B cell (primary cell): Measurements from ENCODE around the gene NLGN1. TPM values are rescaled to one million over a fixed set of nuclear protein-coding genes. Genes with fewer than 3 reads are reported as not detected.

ENCODE experiments used
- ATAC-seq: fragments of 200-7000 bp; cut with Tn5 transposase; one replicate; pipeline ENCODE4 v1.10.0; 2021; ENCODE audit warnings: low read depth, mild to moderate bottlenecking, moderate number of reproducible peaks, moderate library complexity
- CTCF ChIA-PET: fragments of 350-600 bp; sonication (Branson Sonifier 250); formaldehyde crosslinking; loops from one replicate; lab custom pipeline; 2021; ENCODE audit warnings: antibody characterized with exemption, inconsistent platforms; lab: Charles Lee
- POLR2A ChIA-PET: fragments of 350-600 bp; sonication (Branson Sonifier 250); formaldehyde crosslinking; loops from one replicate; lab custom pipeline; 2021; ENCODE audit warnings: antibody characterized with exemption; lab: Charles Lee
- DNase-seq: peaks from one replicate; pipeline ENCODE4 v3.0.0; 2013
- H2AFZ ChIP-seq: 2 replicates; pipeline ENCODE4 v1.6.1; 2012; ENCODE audit warnings: mild to moderate bottlenecking, low read depth, low read length; ENCODE audit not compliant: insufficient read depth, poor library complexity, severe bottlenecking
- H3K27ac ChIP-seq, 2 donors: 1 replicate in 1 of 2; 2 replicates in 1 of 2; pipeline ENCODE4 v1.5.1; 2012 to 2013; ENCODE audit warnings: low read length in 2 of 2, mild to moderate bottlenecking in 2 of 2, moderate library complexity in 1 of 2
- H3K27me3 ChIP-seq, 4 experiments: fragments of 200-600 bp in 1 of 4; sonication (generic) in 1 of 4; replicated peaks in 1 of 4; 1 replicate in 2 of 4; 2 replicates in 2 of 4; pipeline versions ENCODE4 v1.6.1 to v1.7.0; 2013 to 2016; ENCODE audit warnings: low read length in 3 of 4, mild to moderate bottlenecking in 2 of 4, mixed read lengths in 1 of 4, moderate library complexity in 1 of 4; ENCODE audit not compliant: insufficient read depth in 4 of 4, control insufficient read depth in 3 of 4; ENCODE audit errors: control extremely low read depth in 1 of 4
- H3K36me3 ChIP-seq, 2 experiments: replicated peaks in 1 of 2; 1 replicate in 1 of 2; 2 replicates in 1 of 2; pipeline versions ENCODE4 v1.6.1 to v1.7.1; 2013; ENCODE audit warnings: low read length in 1 of 2; ENCODE audit not compliant: insufficient read depth in 2 of 2, control insufficient read depth in 1 of 2; ENCODE audit errors: control extremely low read depth in 1 of 2, extremely low read depth in 1 of 2
- H3K4me1 ChIP-seq, 2 donors: fragments of 200-600 bp in 1 of 2; sonication (generic) in 1 of 2; 1 replicate in 1 of 2; 2 replicates in 1 of 2; pipeline versions ENCODE4 v1.5.1 to v1.6.1; 2013 to 2017; ENCODE audit warnings: low read length in 2 of 2; ENCODE audit not compliant: control insufficient read depth in 2 of 2, insufficient read depth in 2 of 2
- H3K4me2 ChIP-seq: replicated peaks from 2 replicates; pipeline ENCODE3; 2012; ENCODE audit warnings: mild to moderate bottlenecking, low read depth, low read length; ENCODE audit not compliant: poor library complexity, severe bottlenecking
- H3K4me3 ChIP-seq, 5 experiments: fragments of 200-600 bp in 1 of 5; sonication (generic) in 1 of 5; 1 replicate in 3 of 5; 2 replicates in 2 of 5; pipeline versions ENCODE4 v1.5.1 to v1.7.0; 2011 to 2016; ENCODE audit warnings: low read length in 4 of 5, mild to moderate bottlenecking in 4 of 5, low read depth in 2 of 5, control low read depth in 1 of 5, moderate library complexity in 1 of 5; ENCODE audit not compliant: insufficient read depth in 1 of 5; ENCODE audit errors: control extremely low read depth in 1 of 5, extremely low read depth in 1 of 5
- H3K79me2 ChIP-seq: fragments of 200-600 bp; sonication (generic); one replicate; pipeline ENCODE4 v1.6.0; 2016; ENCODE audit warnings: low read length; ENCODE audit not compliant: control insufficient read depth, insufficient read depth
- H3K9ac ChIP-seq: fragments of 200-600 bp; sonication (generic); 2 replicates; pipeline ENCODE4 v1.6.1; 2017; ENCODE audit warnings: mild to moderate bottlenecking, low read length, moderate library complexity
- H3K9me3 ChIP-seq, 3 donors: one replicate each; pipeline versions ENCODE4 v1.6.1 to v1.7.1; 2013; ENCODE audit warnings: low read length in 2 of 3; ENCODE audit not compliant: control insufficient read depth in 2 of 3, insufficient read depth in 1 of 3; ENCODE audit errors: control extremely low read depth in 1 of 3
- H4K20me1 ChIP-seq: 2 replicates; pipeline ENCODE4 v1.6.0; 2012; ENCODE audit warnings: mild to moderate bottlenecking, low read length; ENCODE audit not compliant: insufficient read depth, control insufficient read depth, poor library complexity, severe bottlenecking
- H3K27ac Mint-ChIP-seq: one replicate; pipeline ENCODE4 v1.8.0; 2021; ENCODE audit warnings: mixed read lengths
- H3K27me3 Mint-ChIP-seq: one replicate; pipeline ENCODE4 v1.8.0; 2021; ENCODE audit warnings: mixed read lengths
- H3K4me1 Mint-ChIP-seq: one replicate; pipeline ENCODE4 v1.8.0; 2021; ENCODE audit warnings: mixed read lengths
- H3K4me3 Mint-ChIP-seq: one replicate; pipeline ENCODE4 v1.8.0; 2021; ENCODE audit warnings: mixed read lengths
- H3K9me3 Mint-ChIP-seq: one replicate; pipeline ENCODE4 v1.8.0; 2022; ENCODE audit warnings: mixed read lengths; ENCODE audit not compliant: insufficient read depth
- EZH2 ChIP-seq: IDR thresholded peaks from 2 replicates; pipeline ENCODE4 v1.6.1; 2012; ENCODE audit warnings: borderline replicate concordance, low read depth, mild to moderate bottlenecking, moderate library complexity, low read length; ENCODE audit not compliant: insufficient read depth, poor library complexity, severe bottlenecking
- WGBS: methylation state at CpG from one replicate; pipeline ENCODE4 v1.1.5; 2013; ENCODE audit warnings: missing lambda C conversion rate; ENCODE audit not compliant: insufficient coverage; 5-methylcytosine and 5-hydroxymethylcytosine counted together
- intact Hi-C: fragments of 100-400 bp; cut with micrococcal nuclease; formaldehyde crosslinking; loops from one replicate; pipeline ENCODE4 v1.10.0; 2022
- polyA plus RNA-seq: library from polyadenylated mRNA; depleted of rRNA; stranded (reverse); fragments of >200 nt; gene quantifications from 2 replicates; pipeline ENCODE4 v1.2.3, GENCODE V29; 2012
- total RNA-seq, 2 donors: library from RNA; stranded (reverse); fragments of 120-200 nt in 1 of 2; gene quantifications; 1 replicate in 1 of 2; 2 replicates in 1 of 2; pipeline versions ENCODE4 v1.2.3 to v1.2.4, GENCODE V29; 2013 to 2022
- TF ChIP-seq, protein P1 (sequence below): fragments of 200-600 bp; IDR thresholded peaks from one replicate; pipeline ENCODE4 v1.8.0; 2022; ENCODE audit warnings: antibody characterized with exemption, mild to moderate bottlenecking

Gene NLGN1
- total and polyA plus RNA-seq, 2 donors (not counting 1 experiment from before 2014, with no cell fraction given) = not detected

DNA sequence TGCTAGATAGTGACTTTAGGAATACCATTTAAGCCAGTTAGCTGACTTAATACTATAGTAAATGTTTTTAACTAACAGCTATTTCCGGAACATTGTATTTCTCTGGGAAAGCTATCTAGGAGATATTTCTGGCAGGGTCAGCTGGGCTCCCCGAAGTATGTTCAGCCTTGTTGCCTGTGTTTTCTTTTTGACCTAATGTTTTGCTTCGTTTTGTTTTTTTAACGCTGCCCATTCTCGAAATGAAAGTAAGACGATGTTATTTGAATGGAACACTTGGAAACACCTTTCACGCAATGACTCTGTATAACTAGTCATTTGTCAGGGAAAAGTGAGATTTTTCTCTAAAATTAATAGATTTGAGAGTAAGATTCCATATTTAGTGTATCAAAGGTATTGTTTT is 758.7 kb downstream of the NLGN1 start:
- no peak for ATAC-seq
- no peaks in the 10 kb centered on the region for H3K79me2 ChIP-seq
- ChIA-PET CTCF (no interaction called here), POLR2A (no interaction called here)
- H3K27ac Mint-ChIP-seq = no peak overlapping the region
- H3K27me3 ChIP-seq = no peaks in the 10 kb centered on the region
- no peaks in the 10 kb centered on the region for H3K9me3 Mint-ChIP-seq
- no peak overlapping the region for H3K4me3 Mint-ChIP-seq
- H3K9ac ChIP-seq = no peak overlapping the region
- DNase-seq = no peak
- H3K9me3 ChIP-seq = no peaks in the 10 kb centered on the region
- no peaks in the 10 kb centered on the region for H3K4me1 Mint-ChIP-seq
- no peaks in the 10 kb centered on the region for H3K4me1 ChIP-seq
- no peaks in the 10 kb centered on the region for H4K20me1 ChIP-seq
- no peak for TF ChIP-seq EZH2
- TF ChIP-seq, protein P1, sequence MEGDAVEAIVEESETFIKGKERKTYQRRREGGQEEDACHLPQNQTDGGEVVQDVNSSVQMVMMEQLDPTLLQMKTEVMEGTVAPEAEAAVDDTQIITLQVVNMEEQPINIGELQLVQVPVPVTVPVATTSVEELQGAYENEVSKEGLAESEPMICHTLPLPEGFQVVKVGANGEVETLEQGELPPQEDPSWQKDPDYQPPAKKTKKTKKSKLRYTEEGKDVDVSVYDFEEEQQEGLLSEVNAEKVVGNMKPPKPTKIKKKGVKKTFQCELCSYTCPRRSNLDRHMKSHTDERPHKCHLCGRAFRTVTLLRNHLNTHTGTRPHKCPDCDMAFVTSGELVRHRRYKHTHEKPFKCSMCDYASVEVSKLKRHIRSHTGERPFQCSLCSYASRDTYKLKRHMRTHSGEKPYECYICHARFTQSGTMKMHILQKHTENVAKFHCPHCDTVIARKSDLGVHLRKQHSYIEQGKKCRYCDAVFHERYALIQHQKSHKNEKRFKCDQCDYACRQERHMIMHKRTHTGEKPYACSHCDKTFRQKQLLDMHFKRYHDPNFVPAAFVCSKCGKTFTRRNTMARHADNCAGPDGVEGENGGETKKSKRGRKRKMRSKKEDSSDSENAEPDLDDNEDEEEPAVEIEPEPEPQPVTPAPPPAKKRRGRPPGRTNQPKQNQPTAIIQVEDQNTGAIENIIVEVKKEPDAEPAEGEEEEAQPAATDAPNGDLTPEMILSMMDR = no peak
- WGBS = 92% methylated on average over 2 of the region's 7 CpGs
- intact Hi-C loops = no loop called here
- H3K4me2 ChIP-seq = no peak overlapping the region
- H3K36me3 ChIP-seq = no peaks in the 10 kb centered on the region
- no peak overlapping the region for H2AFZ ChIP-seq
- no peaks in the 10 kb centered on the region for H3K27me3 Mint-ChIP-seq
- no peak overlapping the region for H3K4me3 ChIP-seq
- no peak overlapping the region for H3K27ac ChIP-seq

DNA sequence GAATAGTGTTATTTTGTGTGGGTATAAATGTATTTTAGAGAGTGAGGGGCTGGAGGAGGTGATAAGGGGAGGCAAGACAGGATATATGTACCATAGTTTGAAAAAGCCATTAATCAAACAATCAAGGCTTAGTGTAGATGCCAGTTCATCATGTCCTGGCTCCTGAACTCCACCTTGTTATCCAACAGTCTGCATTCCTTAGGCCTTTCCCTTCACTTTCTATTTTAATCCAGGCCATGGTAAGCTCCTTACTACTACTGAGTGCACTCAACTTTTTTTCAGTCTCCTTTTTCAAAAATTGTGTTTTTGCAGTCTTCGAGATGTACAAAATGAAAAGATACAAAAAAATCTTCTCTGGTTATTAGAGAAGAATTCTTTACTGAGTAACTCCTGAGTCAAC is 761.1 kb downstream of the NLGN1 start:
- Mint-ChIP-seq H3K27me3 (no peaks in the 10 kb centered on the region), H3K4me3 (no peak overlapping the region), H3K27ac (no peak overlapping the region), H3K9me3 (peaks cover 2% of the 10 kb centered on the region), H3K4me1 (no peaks in the 10 kb centered on the region)
- whole genome bisulfite sequencing = no CpG with 5 or more reads among the region's 1 CpG
- Histone ChIP-seq H3K27ac (no peak overlapping the region), H3K27me3 (no peaks in the 10 kb centered on the region), H3K4me3 (no peak overlapping the region), H3K9me3 (no peaks in the 10 kb centered on the region), H2AFZ (no peak overlapping the region), H3K36me3 (no peaks in the 10 kb centered on the region), H3K9ac (no peak overlapping the region), H4K20me1 (no peaks in the 10 kb centered on the region), H3K4me1 (no peaks in the 10 kb centered on the region), H3K79me2 (no peaks in the 10 kb centered on the region), H3K4me2 (no peak overlapping the region)
- intact Hi-C loops = no loop called here
- ChIA-PET POLR2A (no interaction called here), CTCF (no interaction called here)
- TF ChIP-seq, protein P1 = no peak
- TF ChIP-seq EZH2 = no peak
- no peak for ATAC-seq
- DNase-seq = no peak
